Calu3 (cell line): ENCODE data around the gene TSPAN15. TPM values are rescaled to one million over a fixed set of nuclear protein-coding genes. Genes with fewer than 3 reads are reported as not detected.

ENCODE experiments used
- BruUV-seq: library from RNA; stranded (reverse); fragments of 400-500 nt; replicated peaks from 2 replicates; lab custom pipeline; 2021; lab: Mats Ljungman, UMichigan
- CTCF ChIA-PET: fragments of 300-600 bp; sonication (Branson Sonifier 250); formaldehyde crosslinking; loops from one replicate; lab custom pipeline; 2022; ENCODE audit warnings: antibody characterized with exemption; lab: Charles Lee
- DNase-seq: peaks from one replicate; pipeline ENCODE4 v3.0.0; 2022
- H3K27ac Mint-ChIP-seq: one replicate; pipeline ENCODE4 v1.8.0; 2022; ENCODE audit warnings: mixed read lengths; ENCODE audit not compliant: unreplicated experiment
- H3K27me3 Mint-ChIP-seq: one replicate; pipeline ENCODE4 v1.8.0; 2022; ENCODE audit warnings: mixed read lengths; ENCODE audit not compliant: unreplicated experiment
- H3K36me3 Mint-ChIP-seq: one replicate; pipeline ENCODE4 v1.8.0; 2022; ENCODE audit warnings: mild to moderate bottlenecking, moderate library complexity, mixed read lengths; ENCODE audit not compliant: insufficient read depth, unreplicated experiment
- H3K4me1 Mint-ChIP-seq: one replicate; pipeline ENCODE4 v1.8.0; 2022; ENCODE audit warnings: mild to moderate bottlenecking, low read depth, mixed read lengths; ENCODE audit not compliant: unreplicated experiment
- H3K4me3 Mint-ChIP-seq: one replicate; pipeline ENCODE4 v1.8.0; 2022; ENCODE audit warnings: mild to moderate bottlenecking, low read depth, moderate library complexity, mixed read lengths; ENCODE audit not compliant: unreplicated experiment
- H3K9me3 Mint-ChIP-seq: one replicate; pipeline ENCODE4 v1.8.0; 2022; ENCODE audit warnings: low read depth, mixed read lengths; ENCODE audit not compliant: unreplicated experiment
- CTCF ChIP-seq: fragments of 200-600 bp; IDR thresholded peaks from one replicate; pipeline ENCODE4 v1.8.0; 2022; ENCODE audit warnings: antibody characterized with exemption; ENCODE audit not compliant: unreplicated experiment
- intact Hi-C: fragments of 100-400 bp; cut with micrococcal nuclease; formaldehyde crosslinking; loops from one replicate; pipeline ENCODE4 v1.10.0; 2022; ENCODE audit not compliant: unreplicated experiment
- total RNA-seq: library from RNA; stranded (reverse); gene quantifications from 2 replicates; pipeline ENCODE4 v1.2.3, GENCODE V29; 2022

The TSPAN15 gene
- total RNA-seq, 1 experiment from 2014 or later: 137 TPM

- H3K4me3 Mint-ChIP-seq: peak overlapping the region; percentile 97
- no peaks in the 10 kb centered on the region for H3K9me3 Mint-ChIP-seq
- intact Hi-C loops: no loop called here
- H3K4me1 Mint-ChIP-seq: peaks cover 70% of the 10 kb centered on the region
- H3K27me3 Mint-ChIP-seq: no peaks in the 10 kb centered on the region
- peak; percentile 42 for DNase-seq
- TF ChIP-seq CTCF: no peak
- CTCF ChIA-PET: interaction anchor here (1.4 to 4.7 kb wide), 3 partner anchors 26 to 44 kb away, joined by 6 to 33 read pairs (median 7); no protein-coding TSS in a partner anchor
- H3K36me3 Mint-ChIP-seq: peaks cover 58% of the 10 kb centered on the region
- TSS peak; percentile 44 for BruUV-seq
- H3K27ac Mint-ChIP-seq: peak overlapping the region; percentile 78
Observed at GRCh38 chr10:69452676-69453415, 1.6 kb downstream of the TSPAN15 start.

GRCh38 chr10:69453795-69454194 lies 2.5 kb downstream of the TSPAN15 start:
- intact Hi-C loops: no loop called here
- no peak for DNase-seq
- no TSS peak for BruUV-seq
- Mint-ChIP-seq H3K4me1 (peaks cover 70% of the 10 kb centered on the region), H3K9me3 (no peaks in the 10 kb centered on the region), H3K27me3 (no peaks in the 10 kb centered on the region), H3K4me3 (peak overlapping the region; percentile 97), H3K27ac (no peak overlapping the region), H3K36me3 (peaks cover 68% of the 10 kb centered on the region)
- CTCF ChIA-PET: interaction anchor here (4.7 kb wide), 1 partner anchor 27 kb away, joined by 33 read pairs; no protein-coding TSS in a partner anchor
- TF ChIP-seq CTCF: no peak

- DNase-seq: no peak
- Mint-ChIP-seq H3K36me3 (peaks cover 72% of the 10 kb centered on the region), H3K9me3 (no peaks in the 10 kb centered on the region), H3K27ac (no peak overlapping the region), H3K27me3 (no peaks in the 10 kb centered on the region), H3K4me1 (peaks cover 73% of the 10 kb centered on the region), H3K4me3 (no peak overlapping the region)
- CTCF ChIA-PET: interaction anchor here (0.5 to 2.7 kb wide), 3 partner anchors 9 to 715 kb away, joined by 3 to 12 read pairs (median 6); partner anchors contain the start of gene SAR1A
- intact Hi-C loops: no loop called here
- BruUV-seq: no TSS peak
- TF ChIP-seq CTCF: no peak
Observed at GRCh38 chr10:69455006-69455763, 3.9 kb downstream of the TSPAN15 start.

- H3K4me3 Mint-ChIP-seq: peak overlapping the region; percentile 35
- CTCF ChIA-PET: interaction anchor here (0.7 to 2.7 kb wide), 7 partner anchors 10 to 58 kb away, joined by 3 to 12 read pairs (median 5); no protein-coding TSS in a partner anchor
- no TSS peak for BruUV-seq
- intact Hi-C loops: no loop called here
- no peaks in the 10 kb centered on the region for H3K27me3 Mint-ChIP-seq
- peak overlapping the region; percentile 96 for H3K27ac Mint-ChIP-seq
- no peaks in the 10 kb centered on the region for H3K9me3 Mint-ChIP-seq
- TF ChIP-seq CTCF: no peak
- peak; percentile 24 for DNase-seq
- H3K36me3 Mint-ChIP-seq: peaks cover 54% of the 10 kb centered on the region
- peaks cover 77% of the 10 kb centered on the region for H3K4me1 Mint-ChIP-seq
Observed at GRCh38 chr10:69456880-69457693, 5.8 kb downstream of the TSPAN15 start.
